Caco-2 (cell line): ENCODE results near the gene FOXQ1. TPM values are rescaled to one million over a fixed set of nuclear protein-coding genes. Genes with fewer than 3 reads are reported as not detected.

Experiments used
- BruUV-seq: library from RNA; stranded (reverse); fragments of 400-500 nt; replicated peaks from 2 replicates; lab custom pipeline; 2021; lab: Mats Ljungman, UMichigan
- CTCF ChIA-PET: fragments of 300-600 bp; sonication (Branson Sonifier 250); formaldehyde crosslinking; loops from one replicate; lab custom pipeline; 2022; ENCODE audit warnings: antibody characterized with exemption; lab: Charles Lee
- POLR2A ChIA-PET: fragments of 300-600 bp; sonication (Branson Sonifier 250); formaldehyde crosslinking; loops from one replicate; lab custom pipeline; 2022; ENCODE audit warnings: antibody characterized with exemption; lab: Charles Lee
- DNase-seq, 2 experiments: peaks; one replicate each; pipeline versions ENCODE4 v3.0.0 to v3.0.0-alpha.2; 2020 to 2022
- H3K27me3 ChIP-seq: replicated peaks from 2 replicates; pipeline ENCODE4 v1.6.0; 2011; ENCODE audit warnings: low read length; ENCODE audit not compliant: control insufficient read depth, insufficient read depth
- H3K36me3 ChIP-seq: 2 replicates; pipeline ENCODE4 v1.5.1; 2011; ENCODE audit warnings: low read length; ENCODE audit not compliant: control insufficient read depth, insufficient read depth
- H3K4me1 ChIP-seq: fragments of 250-450 bp; sonication (Bioruptor Pico); 2 replicates; pipeline ENCODE4 v1.5.1; 2020; ENCODE audit warnings: mild to moderate bottlenecking
- H3K4me3 ChIP-seq: 2 replicates; pipeline ENCODE4 v1.5.1; 2011; ENCODE audit warnings: low read depth, mild to moderate bottlenecking, control low read depth, low read length
- H3K9me3 ChIP-seq: fragments of 250-450 bp; sonication (Bioruptor Pico); 2 replicates; pipeline ENCODE4 v1.5.1; 2020; ENCODE audit warnings: mild to moderate bottlenecking, moderate library complexity
- H3K27ac Mint-ChIP-seq: one replicate; pipeline ENCODE4 v1.8.0; 2022; ENCODE audit warnings: mixed read lengths; ENCODE audit not compliant: unreplicated experiment
- H3K27me3 Mint-ChIP-seq: one replicate; pipeline ENCODE4 v1.8.0; 2022; ENCODE audit warnings: mixed read lengths; ENCODE audit not compliant: insufficient read depth, unreplicated experiment
- H3K36me3 Mint-ChIP-seq: one replicate; pipeline ENCODE4 v1.8.0; 2022; ENCODE audit warnings: mild to moderate bottlenecking, mixed read lengths; ENCODE audit not compliant: insufficient read depth, unreplicated experiment
- H3K4me1 Mint-ChIP-seq: one replicate; pipeline ENCODE4 v1.8.0; 2022; ENCODE audit warnings: low read depth, mixed read lengths; ENCODE audit not compliant: unreplicated experiment
- H3K4me3 Mint-ChIP-seq: one replicate; pipeline ENCODE4 v1.8.0; 2022; ENCODE audit warnings: mild to moderate bottlenecking, moderate library complexity, mixed read lengths; ENCODE audit not compliant: unreplicated experiment
- H3K9me3 Mint-ChIP-seq: one replicate; pipeline ENCODE4 v1.8.0; 2022; ENCODE audit warnings: mixed read lengths; ENCODE audit not compliant: unreplicated experiment
- intact Hi-C: fragments of 100-400 bp; cut with micrococcal nuclease; formaldehyde crosslinking; loops from one replicate; pipeline ENCODE4 v1.10.0; 2022; ENCODE audit not compliant: unreplicated experiment
- total RNA-seq: library from RNA; stranded (reverse); gene quantifications from 2 replicates; pipeline ENCODE4 v1.2.3, GENCODE V29; 2022
- TF ChIP-seq, protein P1 (sequence below), 2 experiments: fragments of 200-600 bp in 1 of 2; IDR thresholded peaks; 1 replicate in 1 of 2; 2 replicates in 1 of 2; pipeline versions ENCODE4 v1.5.1 to v1.8.0; 2011 to 2022; ENCODE audit warnings: antibody characterized with exemption in 1 of 2, control low read depth in 1 of 2, inconsistent platforms in 1 of 2, low read depth in 1 of 2, low read length in 1 of 2, mild to moderate bottlenecking in 1 of 2, moderate library complexity in 1 of 2; ENCODE audit not compliant: insufficient read depth in 1 of 2, severe bottlenecking in 1 of 2, unreplicated experiment in 1 of 2

Gene FOXQ1
- total RNA-seq, 1 experiment from 2014 or later, result 191 TPM

DNA sequence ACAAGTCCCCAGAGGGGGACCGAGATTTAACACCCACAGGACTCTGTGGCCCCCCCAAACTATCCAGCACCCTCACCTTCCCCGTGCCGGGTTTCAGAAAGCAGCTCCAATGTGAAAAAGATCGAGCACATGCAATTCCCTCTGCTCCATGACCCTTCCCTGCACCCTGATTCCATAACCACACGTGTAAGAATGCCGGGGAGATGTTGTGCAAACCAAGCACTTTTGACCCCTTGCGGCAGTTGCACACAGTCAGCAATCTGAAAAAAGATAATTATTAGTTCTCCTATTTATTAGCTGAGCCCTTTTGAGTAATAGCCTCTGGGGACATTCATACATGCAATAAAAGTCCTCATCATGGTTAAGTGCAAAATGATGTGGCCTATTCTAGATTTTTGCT is 13.0 kb downstream of the FOXQ1 start:
- CTCF ChIA-PET, result interaction anchor here (0.9 to 1.5 kb wide), 4 partner anchors 9 to 412 kb away, joined by 3 to 10 read pairs (median 3); no protein-coding TSS in a partner anchor
- POLR2A ChIA-PET, result interaction anchor here (0.8 to 1.5 kb wide), 4 partner anchors 9 to 61 kb away, joined by 3 to 16 read pairs (median 4); no protein-coding TSS in a partner anchor

GRCh38 chr6:1325461-1326309 is 13.8 kb downstream of the FOXQ1 start:
- POLR2A ChIA-PET, result interaction anchor here (0.6 to 1.5 kb wide), 6 partner anchors 9 to 1516 kb away, joined by 3 to 16 read pairs (median 3); partner anchors contain the start of gene SERPINB1

More for the DNA sequence above, 13.0 kb downstream of the FOXQ1 start:
- Mint-ChIP-seq H3K4me1 (peaks cover 39% of the 10 kb centered on the region), H3K9me3 (no peaks in the 10 kb centered on the region), H3K27ac (peak overlapping the region; percentile 79), H3K27me3 (no peaks in the 10 kb centered on the region), H3K4me3 (peak overlapping the region; percentile 38), H3K36me3 (peaks cover 11% of the 10 kb centered on the region)
- TF ChIP-seq, protein P1, sequence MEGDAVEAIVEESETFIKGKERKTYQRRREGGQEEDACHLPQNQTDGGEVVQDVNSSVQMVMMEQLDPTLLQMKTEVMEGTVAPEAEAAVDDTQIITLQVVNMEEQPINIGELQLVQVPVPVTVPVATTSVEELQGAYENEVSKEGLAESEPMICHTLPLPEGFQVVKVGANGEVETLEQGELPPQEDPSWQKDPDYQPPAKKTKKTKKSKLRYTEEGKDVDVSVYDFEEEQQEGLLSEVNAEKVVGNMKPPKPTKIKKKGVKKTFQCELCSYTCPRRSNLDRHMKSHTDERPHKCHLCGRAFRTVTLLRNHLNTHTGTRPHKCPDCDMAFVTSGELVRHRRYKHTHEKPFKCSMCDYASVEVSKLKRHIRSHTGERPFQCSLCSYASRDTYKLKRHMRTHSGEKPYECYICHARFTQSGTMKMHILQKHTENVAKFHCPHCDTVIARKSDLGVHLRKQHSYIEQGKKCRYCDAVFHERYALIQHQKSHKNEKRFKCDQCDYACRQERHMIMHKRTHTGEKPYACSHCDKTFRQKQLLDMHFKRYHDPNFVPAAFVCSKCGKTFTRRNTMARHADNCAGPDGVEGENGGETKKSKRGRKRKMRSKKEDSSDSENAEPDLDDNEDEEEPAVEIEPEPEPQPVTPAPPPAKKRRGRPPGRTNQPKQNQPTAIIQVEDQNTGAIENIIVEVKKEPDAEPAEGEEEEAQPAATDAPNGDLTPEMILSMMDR (IDR thresholded peaks at IDR 0.05; ENCODE audit: insufficient read depth in 1 of 2, low read depth in 1 of 2, low read length in 1 of 2, severe bottlenecking in 1 of 2, unreplicated experiment in 1 of 2), result no peak
- H3K36me3 ChIP-seq, result no peaks in the 10 kb centered on the region
- H3K4me1 ChIP-seq, result peaks cover 58% of the 10 kb centered on the region
- intact Hi-C loops, result loop anchor here (1.0 kb wide), 1 partner anchor 10 kb away; no protein-coding TSS in a partner anchor
- TSS peak; percentile 91 for BruUV-seq
- 0 out of 2 replicates have a peak, but pooled peaks cover 2% of the 10 kb centered on the region for H3K9me3 ChIP-seq
- no peak overlapping the region for H3K4me3 ChIP-seq
- DNase-seq, result no peak
- H3K27me3 ChIP-seq, result no peaks in the 10 kb centered on the region

More at GRCh38 chr6:1325461-1326309, 13.8 kb downstream of the FOXQ1 start:
- peak; percentile 82 to 91 for DNase-seq
- peaks cover 39% of the 10 kb centered on the region for H3K4me1 Mint-ChIP-seq
- H3K9me3 ChIP-seq, result 0 out of 2 replicates have a peak, but pooled peaks cover 2% of the 10 kb centered on the region
- peaks cover 58% of the 10 kb centered on the region for H3K4me1 ChIP-seq
- TF ChIP-seq, protein P1 (IDR thresholded peaks at IDR 0.05; ENCODE audit: insufficient read depth in 1 of 2, low read depth in 1 of 2, low read length in 1 of 2, severe bottlenecking in 1 of 2, unreplicated experiment in 1 of 2), result no peak
- peak overlapping the region; percentile 79 for H3K27ac Mint-ChIP-seq
- intact Hi-C loops, result loop anchor here (1.0 kb wide), 1 partner anchor 10 kb away; no protein-coding TSS in a partner anchor
- H3K4me3 ChIP-seq, result no peak overlapping the region
- H3K4me3 Mint-ChIP-seq, result peak overlapping the region; percentile 38
- no peaks in the 10 kb centered on the region for H3K27me3 Mint-ChIP-seq
- BruUV-seq, result no TSS peak
- no peaks in the 10 kb centered on the region for H3K27me3 ChIP-seq
- peaks cover 11% of the 10 kb centered on the region for H3K36me3 Mint-ChIP-seq
- no peaks in the 10 kb centered on the region for H3K36me3 ChIP-seq
- H3K9me3 Mint-ChIP-seq, result no peaks in the 10 kb centered on the region
- CTCF ChIA-PET, result interaction anchor here (0.9 to 1.5 kb wide), 5 partner anchors 9 to 413 kb away, joined by 3 to 10 read pairs (median 3); no protein-coding TSS in a partner anchor
